ENCODE results near the gene NFIX. TPM values are rescaled to one million over a fixed set of nuclear protein-coding genes. Genes with fewer than 3 reads are reported as not detected.

Gene NFIX
- total and polyA plus RNA-seq, 2 of the 13 experiments (the other 11 are each of a cell fraction or from before 2014, with no cell fraction given) = 3.4 to 5.4 TPM

DNA sequence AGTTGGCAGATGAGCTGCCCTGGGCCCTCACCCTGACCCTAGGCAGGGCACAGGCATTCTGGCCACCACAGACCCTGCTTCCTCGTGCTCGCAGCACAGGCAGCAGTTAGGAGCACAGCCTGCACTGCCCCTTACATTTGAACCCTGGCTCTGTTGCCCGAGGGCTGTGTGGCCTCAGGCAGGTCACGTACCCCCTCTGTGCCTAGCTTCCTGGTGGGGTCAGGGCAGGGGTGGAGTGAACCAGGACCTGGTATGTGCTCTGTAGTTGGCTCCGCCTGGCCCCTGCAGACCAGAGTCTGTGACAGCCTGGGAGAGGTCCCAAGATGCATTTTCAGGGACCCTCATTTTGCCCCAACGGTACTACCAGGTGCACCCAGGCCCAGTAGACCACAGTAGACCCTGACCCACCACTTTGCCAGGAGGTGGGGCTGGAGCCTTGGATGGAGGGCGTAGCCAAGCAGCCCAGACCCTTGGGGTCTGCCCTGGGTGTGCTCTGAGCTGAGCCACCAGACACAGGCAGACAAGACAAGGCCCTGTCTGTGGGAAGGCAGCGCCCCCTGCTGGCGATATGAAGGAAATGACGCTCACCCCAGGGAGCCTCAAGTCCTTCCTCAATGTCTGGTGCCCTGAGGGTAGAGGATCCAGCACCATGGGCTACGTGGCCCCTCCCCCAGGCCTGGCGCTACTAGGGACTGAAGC is 98.3 kb downstream of the NFIX start (continued):
- TF ChIP-seq PCBP1 (IDR thresholded peaks at IDR 0.05; ENCODE audit: borderline replicate concordance, low read depth, low read length) (no peak), MED1 (CRISPR knock-in tag; IDR thresholded peaks at IDR 0.05) (0 out of 2 replicates have a peak, but pooled peaks have one; percentile 35), RFXAP (CRISPR knock-in tag; IDR thresholded peaks at IDR 0.05; ENCODE audit: borderline replicate concordance) (no peak), TBX2 (CRISPR knock-in tag; IDR thresholded peaks at IDR 0.05; ENCODE audit: borderline replicate concordance) (no peak), ZNF703 (CRISPR knock-in tag; IDR thresholded peaks at IDR 0.05; ENCODE audit: borderline replicate concordance) (no peak), GABPB1 (CRISPR knock-in tag; IDR thresholded peaks at IDR 0.05) (0 out of 2 replicates have a peak, but pooled peaks have one; percentile 32), NFE2L1 (CRISPR knock-in tag; IDR thresholded peaks at IDR 0.05; ENCODE audit: borderline replicate concordance) (0 out of 2 replicates have a peak, but pooled peaks have one; percentile 43), CBX5 (CRISPR knock-in tag; IDR thresholded peaks at IDR 0.05; ENCODE audit: borderline replicate concordance) (peak; percentile 40; the same call in 1 of the 2 replicates), SAP130 (CRISPR knock-in tag; IDR thresholded peaks at IDR 0.05; ENCODE audit: low read depth) (peak; percentile 54), GATAD2A (CRISPR knock-in tag; IDR thresholded peaks at IDR 0.05) (peak; percentile 29; the same call in 1 of the 2 replicates), IRF2 (CRISPR knock-in tag; IDR thresholded peaks at IDR 0.05) (peak; percentile 59; the same call in 1 of the 2 replicates), AKAP8 (CRISPR knock-in tag; IDR thresholded peaks at IDR 0.05) (no peak), THRA (CRISPR knock-in tag; IDR thresholded peaks at IDR 0.05; ENCODE audit: borderline replicate concordance) (0 out of 2 replicates have a peak, but pooled peaks have one; percentile 23), SOX5 (CRISPR knock-in tag; IDR thresholded peaks at IDR 0.05; ENCODE audit: borderline replicate concordance) (peak; percentile 33; the same call in 1 of the 2 replicates), YY1 (IDR thresholded peaks at IDR 0.05; ENCODE audit: insufficient read depth, insufficient replicate concordance, low read depth, low read length) (peak; percentile 19), FOXK2 (IDR thresholded peaks at IDR 0.05) (no peak), ZNF383 (CRISPR knock-in tag; IDR thresholded peaks at IDR 0.05; ENCODE audit: borderline replicate concordance) (no peak), GLI4 (CRISPR knock-in tag; IDR thresholded peaks at IDR 0.05; ENCODE audit: borderline replicate concordance) (no peak), MYC (CRISPR knock-in tag; IDR thresholded peaks at IDR 0.05; ENCODE audit: borderline replicate concordance) (peak; percentile 40; the same call in 1 of the 2 replicates), NR1H2 (CRISPR knock-in tag; IDR thresholded peaks at IDR 0.05; ENCODE audit: borderline replicate concordance, low read depth) (no peak), MAFG (CRISPR knock-in tag; IDR thresholded peaks at IDR 0.05) (no peak), U2AF1 (optimal IDR thresholded peaks at IDR 0.05; ENCODE audit: low read depth, low read length) (no peak)
- TF ChIP-seq, protein P1, sequence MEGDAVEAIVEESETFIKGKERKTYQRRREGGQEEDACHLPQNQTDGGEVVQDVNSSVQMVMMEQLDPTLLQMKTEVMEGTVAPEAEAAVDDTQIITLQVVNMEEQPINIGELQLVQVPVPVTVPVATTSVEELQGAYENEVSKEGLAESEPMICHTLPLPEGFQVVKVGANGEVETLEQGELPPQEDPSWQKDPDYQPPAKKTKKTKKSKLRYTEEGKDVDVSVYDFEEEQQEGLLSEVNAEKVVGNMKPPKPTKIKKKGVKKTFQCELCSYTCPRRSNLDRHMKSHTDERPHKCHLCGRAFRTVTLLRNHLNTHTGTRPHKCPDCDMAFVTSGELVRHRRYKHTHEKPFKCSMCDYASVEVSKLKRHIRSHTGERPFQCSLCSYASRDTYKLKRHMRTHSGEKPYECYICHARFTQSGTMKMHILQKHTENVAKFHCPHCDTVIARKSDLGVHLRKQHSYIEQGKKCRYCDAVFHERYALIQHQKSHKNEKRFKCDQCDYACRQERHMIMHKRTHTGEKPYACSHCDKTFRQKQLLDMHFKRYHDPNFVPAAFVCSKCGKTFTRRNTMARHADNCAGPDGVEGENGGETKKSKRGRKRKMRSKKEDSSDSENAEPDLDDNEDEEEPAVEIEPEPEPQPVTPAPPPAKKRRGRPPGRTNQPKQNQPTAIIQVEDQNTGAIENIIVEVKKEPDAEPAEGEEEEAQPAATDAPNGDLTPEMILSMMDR (CRISPR knock-in tag; IDR thresholded peaks at IDR 0.05) = peak; percentile 98
- TF ChIP-seq, protein P2, sequence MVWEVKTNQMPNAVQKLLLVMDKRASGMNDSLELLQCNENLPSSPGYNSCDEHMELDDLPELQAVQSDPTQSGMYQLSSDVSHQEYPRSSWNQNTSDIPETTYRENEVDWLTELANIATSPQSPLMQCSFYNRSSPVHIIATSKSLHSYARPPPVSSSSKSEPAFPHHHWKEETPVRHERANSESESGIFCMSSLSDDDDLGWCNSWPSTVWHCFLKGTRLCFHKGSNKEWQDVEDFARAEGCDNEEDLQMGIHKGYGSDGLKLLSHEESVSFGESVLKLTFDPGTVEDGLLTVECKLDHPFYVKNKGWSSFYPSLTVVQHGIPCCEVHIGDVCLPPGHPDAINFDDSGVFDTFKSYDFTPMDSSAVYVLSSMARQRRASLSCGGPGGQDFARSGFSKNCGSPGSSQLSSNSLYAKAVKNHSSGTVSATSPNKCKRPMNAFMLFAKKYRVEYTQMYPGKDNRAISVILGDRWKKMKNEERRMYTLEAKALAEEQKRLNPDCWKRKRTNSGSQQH (CRISPR knock-in tag; IDR thresholded peaks at IDR 0.05; ENCODE audit: low read depth) = 0 out of 2 replicates have a peak, but pooled peaks have one; percentile 49
- TF ChIP-seq, protein P3, sequence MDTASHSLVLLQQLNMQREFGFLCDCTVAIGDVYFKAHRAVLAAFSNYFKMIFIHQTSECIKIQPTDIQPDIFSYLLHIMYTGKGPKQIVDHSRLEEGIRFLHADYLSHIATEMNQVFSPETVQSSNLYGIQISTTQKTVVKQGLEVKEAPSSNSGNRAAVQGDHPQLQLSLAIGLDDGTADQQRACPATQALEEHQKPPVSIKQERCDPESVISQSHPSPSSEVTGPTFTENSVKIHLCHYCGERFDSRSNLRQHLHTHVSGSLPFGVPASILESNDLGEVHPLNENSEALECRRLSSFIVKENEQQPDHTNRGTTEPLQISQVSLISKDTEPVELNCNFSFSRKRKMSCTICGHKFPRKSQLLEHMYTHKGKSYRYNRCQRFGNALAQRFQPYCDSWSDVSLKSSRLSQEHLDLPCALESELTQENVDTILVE (CRISPR knock-in tag; IDR thresholded peaks at IDR 0.05) = 0 out of 2 replicates have a peak, but pooled peaks have one; percentile 49
